ENCODE results near the gene EXD1. TPM values are rescaled to one million over a fixed set of nuclear protein-coding genes. Genes with fewer than 3 reads are reported as not detected.

The EXD1 gene
- total and polyA plus RNA-seq, 8 donors, result not detected

GRCh38 chr15:41230345-41230649 is 260 bp downstream of the EXD1 start:
- no peaks in the 10 kb centered on the region for H3K27me3 ChIP-seq
- 25 to 39% (median 37%) methylated on average over 10 of the region's 10 CpGs for WGBS, 5 donors
- DNase-seq, result no peak
- peak overlapping the region; percentile 72 to 97 (median 94) for H3K27ac ChIP-seq
- H3K4me3 ChIP-seq, result peak overlapping the region; percentile 69 to 85 (median 76)
- peaks cover 16 to 42% (median 29%) of the 10 kb centered on the region in 4 donors for H3K4me1 ChIP-seq
- intact Hi-C loops (cut with DNase I; ENCODE audit: low total_unique reads), result no loop called here
- H3K9me3 ChIP-seq, result no peaks in the 10 kb centered on the region
- no peaks in the 10 kb centered on the region for H3K36me3 ChIP-seq
- no peak for TF ChIP-seq POLR2AphosphoS5 (IDR thresholded peaks at IDR 0.05)
- TF ChIP-seq CTCF (IDR thresholded peaks at IDR 0.05), result no peak
- no peak for TF ChIP-seq POLR2A (IDR thresholded peaks at IDR 0.05)
- TF ChIP-seq EP300 (IDR thresholded peaks at IDR 0.05), result no peak

GRCh38 chr15:41219381-41219780 is 11.2 kb downstream of the EXD1 start:
- DNase-seq, result no peak
- Histone ChIP-seq H3K27me3 (peaks cover 0 to 9% (median 0%) of the 10 kb centered on the region in 3 donors), H3K9me3 (no peaks in the 10 kb centered on the region), H3K36me3 (no peaks in the 10 kb centered on the region), H3K27ac (no peak overlapping the region), H3K4me1 (no peaks in the 10 kb centered on the region), H3K4me3 (no peak overlapping the region)
- TF ChIP-seq CTCF (IDR thresholded peaks at IDR 0.05) (no peak), EP300 (IDR thresholded peaks at IDR 0.05) (no peak), POLR2A (IDR thresholded peaks at IDR 0.05) (no peak), POLR2AphosphoS5 (IDR thresholded peaks at IDR 0.05) (no peak)
- WGBS, 5 donors, result 40 to 62% (median 53%) methylated on average over 3 of the region's 3 CpGs
- intact Hi-C loops (cut with DNase I; ENCODE audit: low total_unique reads), result no loop called here

GRCh38 chr15:41218851-41219250 is 11.7 kb downstream of the EXD1 start:
- no peak overlapping the region for H3K27ac ChIP-seq
- H3K4me3 ChIP-seq, result no peak overlapping the region
- WGBS, 5 donors, result 35 to 63% (median 52%) methylated on average over 1 of the region's 1 CpG
- no peak for DNase-seq
- intact Hi-C loops (cut with DNase I; ENCODE audit: low total_unique reads), result no loop called here
- no peaks in the 10 kb centered on the region for H3K36me3 ChIP-seq
- no peaks in the 10 kb centered on the region for H3K4me1 ChIP-seq
- peaks cover 0 to 9% (median 0%) of the 10 kb centered on the region in 3 donors for H3K27me3 ChIP-seq
- no peak for TF ChIP-seq EP300 (IDR thresholded peaks at IDR 0.05)
- no peak for TF ChIP-seq CTCF (IDR thresholded peaks at IDR 0.05)
- TF ChIP-seq POLR2AphosphoS5 (IDR thresholded peaks at IDR 0.05), result no peak
- no peak for TF ChIP-seq POLR2A (IDR thresholded peaks at IDR 0.05)
- H3K9me3 ChIP-seq, result no peaks in the 10 kb centered on the region

- H3K4me1 ChIP-seq, result no peaks in the 10 kb centered on the region
- no peak for DNase-seq
- TF ChIP-seq EP300 (IDR thresholded peaks at IDR 0.05), result no peak
- TF ChIP-seq CTCF (IDR thresholded peaks at IDR 0.05), result no peak
- intact Hi-C loops (cut with DNase I; ENCODE audit: low total_unique reads), result no loop called here
- WGBS, 5 donors, result 70 to 78% (median 77%) methylated on average over 2 of the region's 2 CpGs
- H3K4me3 ChIP-seq, result no peak overlapping the region
- H3K27ac ChIP-seq, result no peak overlapping the region
- H3K36me3 ChIP-seq, result no peaks in the 10 kb centered on the region
- H3K27me3 ChIP-seq, result peaks cover 0 to 11% (median 0%) of the 10 kb centered on the region in 3 donors
- H3K9me3 ChIP-seq, result no peaks in the 10 kb centered on the region
These were observed 14.8 kb downstream of the EXD1 start for GRCh38 chr15:41215708-41216107.
